Endometrial microvascular endothelial cells (primary cell): ENCODE results near the gene STYXL2. TPM values are rescaled to one million over a fixed set of nuclear protein-coding genes. Genes with fewer than 3 reads are reported as not detected.

Source experiments
- in situ Hi-C: cut with HindIII; loops from 2 replicates; pipeline ENCODE4 v1.10.0; 2017; ENCODE audit warnings: low sequenced_read_pairs, low pct_unique_long_range_greater_than_20kb; ENCODE audit errors: inconsistent ontology term
- total RNA-seq: library from RNA; depleted of rRNA; stranded (reverse); fragments of >200 nt; gene quantifications from one replicate; pipeline ENCODE4 v1.2.3, GENCODE V29; 2015; ENCODE audit errors: inconsistent ontology term

STYXL2 gene
- not detected for total RNA-seq

- in situ Hi-C loops: loop anchor here (25.0 kb wide), 1 partner anchor 93 kb away; no protein-coding TSS in a partner anchor
These were observed at the start of gene STYXL2 for GRCh38 chr1:167093846-167094516. Gene STYXL2 (plus strand): TSS chr1:167094075. CDS start chr1:167094850, 775 bp downstream.

- in situ Hi-C loops: no loop called here
These were observed 42.0 kb upstream of the STYXL2 start for GRCh38 chr1:167051907-167052306.

DNA sequence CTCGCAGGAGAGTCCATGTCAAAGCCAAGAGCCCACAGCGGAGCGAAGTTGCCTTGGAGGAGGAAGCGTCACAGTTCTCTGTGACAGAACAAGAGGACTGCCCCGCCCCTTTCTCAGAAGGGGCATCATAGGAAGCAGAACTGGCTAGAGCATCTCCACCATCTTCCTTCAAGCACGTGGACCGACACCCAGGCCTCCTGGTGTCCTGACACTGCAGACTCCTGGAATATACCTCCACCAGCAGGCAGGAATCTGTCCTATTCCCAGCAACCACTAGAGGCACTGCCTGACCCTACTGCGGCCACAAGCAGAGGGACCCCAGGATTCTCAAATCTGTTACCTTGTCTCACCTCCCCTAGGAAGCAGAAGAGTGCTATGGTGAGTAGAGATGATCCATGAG is 41.5 kb upstream of the STYXL2 start:
- in situ Hi-C loops: no loop called here

DNA sequence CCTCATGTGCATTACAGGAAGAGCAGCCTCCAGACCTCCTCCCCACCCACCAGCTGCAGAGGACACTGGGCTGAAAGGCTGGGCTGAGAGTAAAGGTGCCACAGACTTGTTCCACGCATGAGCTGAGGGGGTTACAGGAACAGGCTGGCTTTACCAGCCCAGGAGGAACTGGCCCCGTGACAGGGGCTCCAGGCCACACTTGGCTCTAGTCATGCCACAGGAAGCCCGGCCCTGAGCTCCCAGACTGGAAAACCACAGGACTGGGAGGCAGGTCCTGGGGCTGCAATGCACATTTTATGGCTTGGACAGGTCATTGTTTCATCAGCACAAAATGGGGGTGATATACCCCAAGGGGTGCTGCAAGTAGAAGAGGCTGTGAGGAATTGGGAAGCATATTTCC is 39.3 kb upstream of the STYXL2 start:
- in situ Hi-C loops: no loop called here

DNA sequence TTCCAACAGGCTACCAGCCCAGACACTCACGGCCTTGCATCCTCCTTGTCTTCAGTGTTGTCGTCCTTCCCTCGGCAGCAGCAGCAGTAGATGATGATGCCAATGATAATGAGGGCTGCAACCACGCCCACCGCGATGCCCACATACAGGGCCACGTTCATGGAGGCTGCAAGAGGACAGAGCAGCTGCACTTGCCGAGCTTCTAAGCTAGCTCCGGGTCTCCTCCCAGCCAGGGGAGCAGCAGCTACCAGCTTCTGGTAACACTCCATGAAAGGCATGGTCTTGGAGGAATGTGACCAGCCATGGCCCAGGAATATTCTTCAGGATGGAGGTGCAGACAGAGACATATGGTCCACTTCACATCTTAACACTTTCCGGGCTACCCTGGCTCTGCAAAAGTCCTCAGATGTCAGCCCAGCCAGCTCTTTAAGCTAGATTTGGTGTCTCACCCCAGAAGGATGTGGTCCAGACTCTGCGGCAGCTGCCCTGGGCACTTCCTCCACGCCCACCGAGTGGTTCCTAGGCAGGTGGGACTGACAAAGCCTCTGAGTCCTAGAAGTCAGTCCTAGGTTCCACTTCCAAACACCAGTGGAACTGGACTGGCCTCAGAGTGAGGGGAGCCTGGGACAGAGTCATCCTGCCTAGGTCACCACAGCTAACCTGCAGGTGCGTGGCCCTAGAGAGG is 38.8 kb upstream of the STYXL2 start:
- in situ Hi-C loops: no loop called here

- in situ Hi-C loops: no loop called here
These were observed 37.2 kb upstream of the STYXL2 start for GRCh38 chr1:167056529-167057231.

- in situ Hi-C loops: no loop called here
These were observed 36.6 kb upstream of the STYXL2 start for GRCh38 chr1:167057241-167057688.

- in situ Hi-C loops: no loop called here
These were observed 34.6 kb upstream of the STYXL2 start for GRCh38 chr1:167059045-167059808.

DNA sequence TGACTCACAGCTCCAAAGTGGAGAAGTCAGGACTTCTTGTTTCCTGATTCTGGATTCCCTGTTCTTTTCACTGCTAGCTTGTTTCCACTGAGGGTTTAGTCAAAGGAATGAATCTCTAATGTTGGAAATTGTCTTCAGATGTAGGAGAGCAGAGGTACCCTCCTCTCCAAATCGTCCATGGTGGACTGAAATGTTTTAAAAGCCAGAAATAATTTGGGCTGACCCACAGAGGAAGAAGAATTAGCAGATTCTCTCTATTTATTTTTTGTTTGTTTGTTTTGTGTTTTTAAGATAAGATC is 34.1 kb upstream of the STYXL2 start:
- in situ Hi-C loops: no loop called here

GRCh38 chr1:167060141-167061072 is 33.5 kb upstream of the STYXL2 start:
- in situ Hi-C loops: no loop called here

GRCh38 chr1:167061073-167061464 is 32.8 kb upstream of the STYXL2 start:
- in situ Hi-C loops: no loop called here

- in situ Hi-C loops: no loop called here
These were observed 29.3 kb upstream of the STYXL2 start for GRCh38 chr1:167064621-167065020.

GRCh38 chr1:167065471-167065870 is 28.4 kb upstream of the STYXL2 start:
- in situ Hi-C loops: no loop called here

GRCh38 chr1:167066333-167067122 is 27.3 kb upstream of the STYXL2 start:
- in situ Hi-C loops: no loop called here

DNA sequence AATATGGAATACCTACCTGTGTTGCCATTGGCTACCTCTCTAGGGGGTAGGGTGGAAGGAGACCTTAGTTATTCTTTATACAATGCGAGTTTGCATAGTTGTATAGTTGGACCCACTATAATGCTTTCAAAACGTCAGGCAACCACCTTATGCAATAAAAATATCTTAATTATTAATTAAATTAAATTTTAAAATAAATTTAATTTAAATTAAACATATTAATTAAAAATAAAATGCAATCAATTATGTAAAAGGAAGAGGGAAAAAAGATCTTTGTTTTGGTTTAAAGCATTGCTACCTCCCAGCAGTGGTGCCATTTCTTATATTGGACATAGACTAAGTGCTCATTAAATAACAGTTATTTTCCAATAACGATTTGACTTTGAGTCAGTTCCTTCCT is 26.0 kb upstream of the STYXL2 start:
- in situ Hi-C loops: no loop called here

GRCh38 chr1:167068761-167069160 is 25.1 kb upstream of the STYXL2 start:
- in situ Hi-C loops: no loop called here

- in situ Hi-C loops: no loop called here
These were observed 22.6 kb upstream of the STYXL2 start for GRCh38 chr1:167071286-167071685.
